Activated CD8-positive, alpha-beta memory T cell treated with anti-CD3 and anti-CD28 coated beads, Interleukin-2, amount 50 U/mL, for 4 hours (primary cell): ENCODE results near the gene APOBEC2.

Experiments used
- DNase-seq: peaks from one replicate; pipeline ENCODE4 v3.0.0-alpha.2; 2020

The APOBEC2 gene

DNA sequence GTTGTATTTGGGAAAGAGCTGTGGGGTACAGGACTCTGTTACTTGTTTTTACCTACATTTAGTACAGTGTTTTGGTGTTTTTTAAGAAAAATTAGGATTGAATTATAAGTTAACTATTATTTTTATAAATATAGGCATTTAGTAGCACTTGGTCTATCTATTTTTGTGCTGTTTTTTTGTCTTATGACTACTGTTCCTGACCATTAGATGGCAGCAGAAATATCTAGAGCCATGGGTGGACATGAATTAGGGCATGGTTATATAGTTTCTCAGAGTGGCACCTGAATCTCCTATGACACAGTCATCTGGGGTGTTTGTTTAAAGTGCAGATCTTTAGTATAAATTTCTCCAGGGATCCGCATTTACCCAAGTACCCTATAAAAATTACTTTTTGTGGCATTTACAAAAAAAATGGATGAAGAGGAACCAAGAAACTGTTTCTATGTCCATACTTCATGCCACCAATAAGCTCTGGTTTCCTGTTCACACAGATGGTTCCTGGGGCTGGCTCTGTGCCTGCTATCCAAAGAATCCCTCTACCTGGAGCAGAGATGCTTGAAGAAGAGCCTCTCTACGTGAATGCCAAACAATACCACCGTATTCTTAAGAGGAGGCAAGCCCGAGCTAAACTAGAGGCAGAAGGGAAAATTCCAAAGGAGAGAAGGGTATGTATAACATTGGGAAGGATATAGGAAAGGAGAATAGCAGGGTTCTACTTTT, 39.6 kb downstream of the APOBEC2 start:
- no peak for DNase-seq

DNA sequence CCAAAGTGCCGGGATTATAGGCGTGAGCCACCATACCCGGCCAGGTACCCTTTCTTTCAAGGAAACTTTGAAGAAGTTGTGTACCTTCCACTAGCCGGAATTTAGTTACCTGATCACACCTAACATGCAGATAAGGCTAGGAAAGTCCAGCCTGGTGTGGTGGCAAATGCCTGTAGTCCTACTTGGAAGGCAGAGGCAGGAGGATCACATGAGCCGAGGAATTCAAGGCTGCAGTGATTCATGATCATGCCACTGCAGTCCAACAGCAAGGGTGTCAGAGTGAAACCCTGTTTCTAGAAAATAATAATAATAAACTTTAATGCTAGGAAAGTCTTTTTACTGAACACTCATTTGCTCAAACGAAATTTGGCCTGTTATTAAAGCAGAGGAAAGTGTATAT, 40.7 kb downstream of the APOBEC2 start:
- DNase-seq, result no peak

DNA sequence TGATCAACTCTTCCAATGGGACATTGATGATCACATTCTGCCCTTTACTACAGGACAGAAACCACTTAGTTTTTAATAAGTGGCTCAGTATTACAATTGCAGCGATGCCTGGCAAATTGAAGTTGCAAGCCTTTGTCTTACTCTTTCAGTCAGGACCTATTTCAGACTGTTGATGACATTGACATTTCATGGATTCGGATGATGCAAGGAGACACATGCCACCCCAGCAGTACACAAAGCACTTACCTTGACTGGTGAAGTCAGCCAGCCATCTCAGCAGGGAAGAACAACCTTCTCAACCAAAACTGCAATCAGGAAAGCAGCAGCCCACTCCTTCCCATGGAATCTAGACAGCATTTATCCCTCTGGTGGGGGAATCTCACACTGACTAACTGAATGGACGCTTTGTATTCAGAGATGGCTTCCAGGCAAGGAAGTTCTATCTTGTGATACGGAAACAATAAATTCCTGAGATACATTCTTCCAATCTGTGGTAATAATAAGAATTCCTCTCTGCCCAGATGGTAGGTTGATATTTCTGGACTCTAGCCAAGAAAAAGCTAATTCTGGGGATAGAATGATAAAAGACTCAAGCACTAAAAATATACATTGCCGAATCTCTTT, 44.6 kb downstream of the APOBEC2 start:
- no peak for DNase-seq

DNA sequence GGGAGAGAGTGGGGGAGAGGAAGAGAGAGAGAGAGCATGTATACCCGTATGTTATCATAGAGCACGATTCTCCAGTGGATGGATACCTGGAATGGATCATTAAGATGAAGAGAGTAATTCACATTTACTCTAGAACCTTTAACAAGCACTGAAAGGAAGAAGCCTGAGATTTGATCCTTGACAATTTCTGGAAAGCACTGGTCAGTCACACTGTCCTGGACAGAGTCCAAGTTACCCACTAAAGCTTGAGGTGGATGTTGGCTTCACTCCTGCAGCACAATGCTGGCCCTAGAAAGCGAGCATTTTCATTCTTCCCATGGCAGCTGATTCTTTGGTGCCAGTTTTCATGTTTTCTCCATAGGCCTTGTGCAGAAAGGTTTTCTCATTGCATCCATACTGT, 45.4 kb downstream of the APOBEC2 start:
- no peak for DNase-seq

DNA sequence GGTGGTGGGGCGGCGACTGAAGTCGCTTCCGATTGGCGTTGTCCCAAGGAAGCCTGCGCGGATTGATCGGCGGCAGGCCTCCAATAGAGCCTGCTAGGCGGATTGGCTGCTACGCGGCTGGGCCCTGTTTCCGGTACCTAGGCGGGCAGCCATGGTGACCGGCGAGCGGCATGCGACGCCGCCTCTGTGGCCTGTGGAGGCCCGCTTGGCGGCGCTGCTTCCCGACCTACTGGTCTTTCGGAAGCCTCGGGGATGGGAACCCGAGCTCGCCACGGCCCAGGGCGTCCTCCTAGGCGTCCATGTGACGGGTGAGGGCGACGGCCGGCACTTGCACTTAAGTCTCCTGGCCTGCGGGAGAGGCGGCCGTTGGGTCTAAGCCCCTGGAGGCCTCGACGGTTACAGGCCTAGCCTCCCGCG, 47.9 kb downstream of the APOBEC2 start:
- DNase-seq, result no peak

DNA sequence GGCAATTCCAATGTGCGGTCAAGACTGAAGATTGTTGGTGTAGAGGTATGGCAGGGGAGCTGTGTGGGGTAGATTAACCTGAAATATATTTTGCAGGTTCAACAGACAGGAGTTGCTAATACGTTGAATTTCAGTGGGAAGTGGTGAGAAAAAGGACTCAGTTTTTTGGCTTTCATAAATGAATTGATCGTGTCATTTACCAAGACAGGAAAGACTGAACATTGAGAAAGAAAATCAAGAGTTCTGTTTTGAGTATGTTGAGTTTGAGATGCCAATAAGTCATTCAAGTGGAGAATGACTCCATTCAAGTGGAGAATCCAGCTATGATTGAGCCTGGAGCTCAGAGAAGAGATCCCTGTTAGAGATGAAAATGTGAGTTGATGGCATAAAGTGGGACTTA, 50.8 kb downstream of the APOBEC2 start:
- no peak for DNase-seq

DNA sequence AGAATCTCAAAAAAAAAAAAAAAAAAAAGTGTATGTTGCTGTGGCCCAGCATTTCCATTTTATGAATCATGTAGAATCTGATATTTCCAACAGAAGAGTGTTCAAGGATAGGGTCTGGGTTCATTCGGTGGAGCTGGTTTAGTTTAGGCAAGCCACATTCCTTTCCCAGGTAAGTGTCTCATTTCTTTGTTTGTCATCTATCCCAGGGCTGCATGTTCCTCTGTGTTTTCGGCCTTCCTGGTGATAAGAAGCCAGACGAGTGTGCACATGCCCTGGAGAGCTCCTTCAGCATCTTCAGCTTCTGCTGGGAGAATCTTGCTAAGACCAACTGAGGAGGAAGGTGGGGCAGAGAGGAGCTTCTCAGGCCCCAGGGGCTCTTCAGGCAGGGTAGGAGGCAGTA, 58.0 kb downstream of the APOBEC2 start:
- no peak for DNase-seq
